ENCODE data around the gene TMEM33. TPM values are rescaled to one million over a fixed set of nuclear protein-coding genes. Genes with fewer than 3 reads are reported as not detected.

The TMEM33 gene, protein sequence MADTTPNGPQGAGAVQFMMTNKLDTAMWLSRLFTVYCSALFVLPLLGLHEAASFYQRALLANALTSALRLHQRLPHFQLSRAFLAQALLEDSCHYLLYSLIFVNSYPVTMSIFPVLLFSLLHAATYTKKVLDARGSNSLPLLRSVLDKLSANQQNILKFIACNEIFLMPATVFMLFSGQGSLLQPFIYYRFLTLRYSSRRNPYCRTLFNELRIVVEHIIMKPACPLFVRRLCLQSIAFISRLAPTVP
- 31.2 and 43.2 TPM in 2 replicates for polyA plus RNA-seq (2012; rRNA removed)
- polyA plus RNA-seq (2012; cell fraction: cytosol; rRNA removed), result 32.0 and 35.2 TPM in 2 replicates
- polyA plus RNA-seq (2012; cell fraction: nucleus; rRNA removed), result 24.7 and 28.2 TPM in 2 replicates

DNA sequence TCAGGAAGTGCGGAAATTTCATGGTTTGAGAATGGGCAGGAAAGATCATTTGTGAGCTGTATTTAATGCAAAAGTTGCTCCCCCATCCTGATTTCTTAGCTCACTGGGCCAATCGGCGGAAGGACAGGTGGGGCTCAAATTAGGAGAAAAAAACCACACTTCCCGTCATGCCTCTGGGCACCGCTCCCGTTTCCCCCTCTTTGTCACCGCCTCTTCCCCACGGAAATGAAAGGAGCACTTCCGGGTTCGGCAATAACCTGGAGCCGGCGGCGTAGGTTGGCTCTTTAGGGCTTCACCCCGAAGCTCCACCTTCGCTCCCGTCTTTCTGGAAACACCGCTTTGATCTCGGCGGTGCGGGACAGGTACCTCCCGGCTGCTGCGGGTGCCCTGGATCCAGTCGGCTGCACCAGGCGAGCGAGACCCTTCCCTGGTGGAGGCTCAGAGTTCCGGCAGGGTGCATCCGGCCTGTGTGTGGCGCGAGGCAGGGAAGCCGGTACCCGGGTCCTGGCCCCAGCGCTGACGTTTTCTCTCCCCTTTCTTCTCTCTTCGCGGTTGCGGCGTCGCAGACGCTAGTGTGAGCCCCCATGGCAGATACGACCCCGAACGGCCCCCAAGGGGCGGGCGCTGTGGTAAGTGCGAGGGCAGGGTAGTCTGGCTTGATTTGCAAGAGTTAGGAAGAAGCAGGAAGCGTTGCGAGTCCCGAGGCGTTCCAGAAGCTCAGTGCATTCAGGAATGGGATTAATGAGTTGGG, at the start of gene TMEM33:
Gene TMEM33 (plus strand): TSS at position 529 of the 751 bp plus-strand sequence. CDS start 56 bp downstream, at position 585.
- Histone ChIP-seq H3K9ac (peak within 1 kb of the TSS; percentile 84), H3K27me3 (ENCODE audit: insufficient read depth) (no peaks in the 10 kb centered on the region), H3K79me2 (ENCODE audit: insufficient read depth) (peaks cover 51% of the 10 kb centered on the region), H3F3A (replicated peaks; ENCODE audit: insufficient read depth) (no peaks in the 10 kb centered on the region), H3K27ac (ENCODE audit: low read depth in 2 of 2, low read length in 1 of 2) (peak within 1 kb of the TSS; percentile 75 to 90), H3K36me3 (replicated peaks in 1 of 2; ENCODE audit: control insufficient read depth in 1 of 2, insufficient read depth in 2 of 2, low read length in 1 of 2) (peaks cover 26 to 29% of the 10 kb centered on the region in 2 experiments), H3K4me3 (ENCODE audit: low read depth in 2 of 2, low read length in 1 of 2) (peak within 1 kb of the TSS; percentile 78 to 99), H3K4me2 (peak within 1 kb of the TSS; percentile 87), H4K20me1 (ENCODE audit: insufficient read depth) (peaks cover 18% of the 10 kb centered on the region), H3K9me3 (no peaks in the 10 kb centered on the region), H3K4me1 (ENCODE audit: control insufficient read depth in 1 of 2, insufficient read depth in 2 of 2, low read depth in 1 of 2, low read length in 1 of 2) (peaks cover 8 to 21% of the 10 kb centered on the region in 2 experiments; a peak in 3 of 4 replicates), H3K9me2 (no peaks in the 10 kb centered on the region), H2AFZ (ENCODE audit: low read depth) (peak within 1 kb of the TSS; percentile 86)
- ChIA-PET POLR2A (interaction anchor here (0.5 to 1.6 kb wide), 14 partner anchors 9 to 247 kb away, joined by 3 to 12 read pairs (median 3); partner anchors contain the start of genes PHOX2B and SLC30A9), CTCF (interaction anchor here (0.6 to 5.9 kb wide), 5 partner anchors 52 to 722 kb away, joined by 3 to 25 read pairs (median 3); partner anchors contain the start of gene ATP8A1)
- under 1% methylated on average over 20 of the region's 49 CpGs for WGBS (ENCODE audit: low lambda C conversion rate)
- peak; percentile 88 for DNase-seq
- no peak for TF ChIP-seq RXRA (IDR thresholded peaks at IDR 0.05; ENCODE audit: borderline replicate concordance, low read depth)
- TF ChIP-seq RAD21 (IDR thresholded peaks at IDR 0.05; ENCODE audit: low read length), result no peak
- no peak for TF ChIP-seq JUND (IDR thresholded peaks at IDR 0.05)
- no peak for TF ChIP-seq FOXM1 (IDR thresholded peaks at IDR 0.05; ENCODE audit: low read depth)
- no peak for TF ChIP-seq RCOR1 (IDR thresholded peaks at IDR 0.05; ENCODE audit: low read length)
- TF ChIP-seq SMC3 (IDR thresholded peaks at IDR 0.05; ENCODE audit: low read depth, low read length), result no peak
- TF ChIP-seq FOXJ3 (CRISPR knock-in tag; IDR thresholded peaks at IDR 0.05), result no peak
- TF ChIP-seq GATA2 (CRISPR knock-in tag; IDR thresholded peaks at IDR 0.05), result no peak
- peak; percentile 66 for TF ChIP-seq TAF1 (IDR thresholded peaks at IDR 0.05; ENCODE audit: borderline replicate concordance, low read depth, low read length)
- TF ChIP-seq, protein P1, sequence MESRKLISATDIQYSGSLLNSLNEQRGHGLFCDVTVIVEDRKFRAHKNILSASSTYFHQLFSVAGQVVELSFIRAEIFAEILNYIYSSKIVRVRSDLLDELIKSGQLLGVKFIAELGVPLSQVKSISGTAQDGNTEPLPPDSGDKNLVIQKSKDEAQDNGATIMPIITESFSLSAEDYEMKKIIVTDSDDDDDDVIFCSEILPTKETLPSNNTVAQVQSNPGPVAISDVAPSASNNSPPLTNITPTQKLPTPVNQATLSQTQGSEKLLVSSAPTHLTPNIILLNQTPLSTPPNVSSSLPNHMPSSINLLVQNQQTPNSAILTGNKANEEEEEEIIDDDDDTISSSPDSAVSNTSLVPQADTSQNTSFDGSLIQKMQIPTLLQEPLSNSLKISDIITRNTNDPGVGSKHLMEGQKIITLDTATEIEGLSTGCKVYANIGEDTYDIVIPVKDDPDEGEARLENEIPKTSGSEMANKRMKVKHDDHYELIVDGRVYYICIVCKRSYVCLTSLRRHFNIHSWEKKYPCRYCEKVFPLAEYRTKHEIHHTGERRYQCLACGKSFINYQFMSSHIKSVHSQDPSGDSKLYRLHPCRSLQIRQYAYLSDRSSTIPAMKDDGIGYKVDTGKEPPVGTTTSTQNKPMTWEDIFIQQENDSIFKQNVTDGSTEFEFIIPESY (IDR thresholded peaks at IDR 0.05; ENCODE audit: borderline replicate concordance, low read depth), result 0 out of 2 replicates have a peak, but pooled peaks have one; percentile 54
- TF ChIP-seq, protein P2, sequence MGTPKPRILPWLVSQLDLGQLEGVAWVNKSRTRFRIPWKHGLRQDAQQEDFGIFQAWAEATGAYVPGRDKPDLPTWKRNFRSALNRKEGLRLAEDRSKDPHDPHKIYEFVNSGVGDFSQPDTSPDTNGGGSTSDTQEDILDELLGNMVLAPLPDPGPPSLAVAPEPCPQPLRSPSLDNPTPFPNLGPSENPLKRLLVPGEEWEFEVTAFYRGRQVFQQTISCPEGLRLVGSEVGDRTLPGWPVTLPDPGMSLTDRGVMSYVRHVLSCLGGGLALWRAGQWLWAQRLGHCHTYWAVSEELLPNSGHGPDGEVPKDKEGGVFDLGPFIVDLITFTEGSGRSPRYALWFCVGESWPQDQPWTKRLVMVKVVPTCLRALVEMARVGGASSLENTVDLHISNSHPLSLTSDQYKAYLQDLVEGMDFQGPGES (IDR thresholded peaks at IDR 0.05; ENCODE audit: low read depth, low read length), result no peak
- TF ChIP-seq, protein P3, sequence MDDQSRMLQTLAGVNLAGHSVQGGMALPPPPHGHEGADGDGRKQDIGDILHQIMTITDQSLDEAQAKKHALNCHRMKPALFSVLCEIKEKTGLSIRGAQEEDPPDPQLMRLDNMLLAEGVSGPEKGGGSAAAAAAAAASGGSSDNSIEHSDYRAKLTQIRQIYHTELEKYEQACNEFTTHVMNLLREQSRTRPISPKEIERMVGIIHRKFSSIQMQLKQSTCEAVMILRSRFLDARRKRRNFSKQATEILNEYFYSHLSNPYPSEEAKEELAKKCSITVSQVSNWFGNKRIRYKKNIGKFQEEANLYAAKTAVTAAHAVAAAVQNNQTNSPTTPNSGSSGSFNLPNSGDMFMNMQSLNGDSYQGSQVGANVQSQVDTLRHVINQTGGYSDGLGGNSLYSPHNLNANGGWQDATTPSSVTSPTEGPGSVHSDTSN (IDR thresholded peaks at IDR 0.05), result no peak
- TF ChIP-seq CHD2 (IDR thresholded peaks at IDR 0.05; ENCODE audit: low read length, partially characterized antibody), result peak; percentile 93
- TF ChIP-seq GABPA (IDR thresholded peaks at IDR 0.05; ENCODE audit: low read depth), result peak; percentile 99
- no peak; the same call in 1 of the 2 replicates for TF ChIP-seq SIN3A (IDR thresholded peaks at IDR 0.05; ENCODE audit: borderline replicate concordance, low read depth, low read length)
- TF ChIP-seq, protein P4, sequence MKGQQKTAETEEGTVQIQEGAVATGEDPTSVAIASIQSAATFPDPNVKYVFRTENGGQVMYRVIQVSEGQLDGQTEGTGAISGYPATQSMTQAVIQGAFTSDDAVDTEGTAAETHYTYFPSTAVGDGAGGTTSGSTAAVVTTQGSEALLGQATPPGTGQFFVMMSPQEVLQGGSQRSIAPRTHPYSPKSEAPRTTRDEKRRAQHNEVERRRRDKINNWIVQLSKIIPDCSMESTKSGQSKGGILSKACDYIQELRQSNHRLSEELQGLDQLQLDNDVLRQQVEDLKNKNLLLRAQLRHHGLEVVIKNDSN (IDR thresholded peaks at IDR 0.05; ENCODE audit: borderline replicate concordance, low read depth), result no peak
- no peak for TF ChIP-seq YY1 (IDR thresholded peaks at IDR 0.05; ENCODE audit: low read depth)
- TF ChIP-seq FOSL2 (IDR thresholded peaks at IDR 0.05; ENCODE audit: borderline replicate concordance, low read depth), result no peak
- TF ChIP-seq, protein P5, sequence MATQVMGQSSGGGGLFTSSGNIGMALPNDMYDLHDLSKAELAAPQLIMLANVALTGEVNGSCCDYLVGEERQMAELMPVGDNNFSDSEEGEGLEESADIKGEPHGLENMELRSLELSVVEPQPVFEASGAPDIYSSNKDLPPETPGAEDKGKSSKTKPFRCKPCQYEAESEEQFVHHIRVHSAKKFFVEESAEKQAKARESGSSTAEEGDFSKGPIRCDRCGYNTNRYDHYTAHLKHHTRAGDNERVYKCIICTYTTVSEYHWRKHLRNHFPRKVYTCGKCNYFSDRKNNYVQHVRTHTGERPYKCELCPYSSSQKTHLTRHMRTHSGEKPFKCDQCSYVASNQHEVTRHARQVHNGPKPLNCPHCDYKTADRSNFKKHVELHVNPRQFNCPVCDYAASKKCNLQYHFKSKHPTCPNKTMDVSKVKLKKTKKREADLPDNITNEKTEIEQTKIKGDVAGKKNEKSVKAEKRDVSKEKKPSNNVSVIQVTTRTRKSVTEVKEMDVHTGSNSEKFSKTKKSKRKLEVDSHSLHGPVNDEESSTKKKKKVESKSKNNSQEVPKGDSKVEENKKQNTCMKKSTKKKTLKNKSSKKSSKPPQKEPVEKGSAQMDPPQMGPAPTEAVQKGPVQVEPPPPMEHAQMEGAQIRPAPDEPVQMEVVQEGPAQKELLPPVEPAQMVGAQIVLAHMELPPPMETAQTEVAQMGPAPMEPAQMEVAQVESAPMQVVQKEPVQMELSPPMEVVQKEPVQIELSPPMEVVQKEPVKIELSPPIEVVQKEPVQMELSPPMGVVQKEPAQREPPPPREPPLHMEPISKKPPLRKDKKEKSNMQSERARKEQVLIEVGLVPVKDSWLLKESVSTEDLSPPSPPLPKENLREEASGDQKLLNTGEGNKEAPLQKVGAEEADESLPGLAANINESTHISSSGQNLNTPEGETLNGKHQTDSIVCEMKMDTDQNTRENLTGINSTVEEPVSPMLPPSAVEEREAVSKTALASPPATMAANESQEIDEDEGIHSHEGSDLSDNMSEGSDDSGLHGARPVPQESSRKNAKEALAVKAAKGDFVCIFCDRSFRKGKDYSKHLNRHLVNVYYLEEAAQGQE (IDR thresholded peaks at IDR 0.05; ENCODE audit: low read depth, low read length), result no peak
- no peak for TF ChIP-seq TCF12 (IDR thresholded peaks at IDR 0.05)
- TF ChIP-seq NFIC (IDR thresholded peaks at IDR 0.05; ENCODE audit: borderline replicate concordance), result 0 out of 2 replicates have a peak, but pooled peaks have one; percentile 8
